ENCODE measurements around the gene ALDH1B1. TPM values are rescaled to one million over a fixed set of nuclear protein-coding genes. Genes with fewer than 3 reads are reported as not detected.
"Not testable (repeated sequence)": the region's sequence is repeated elsewhere in the genome, so short reads cannot be mapped to it uniquely, and the experiment has no call there.

The ALDH1B1 gene
- polyA plus RNA-seq, 1 donor (not counting 4 experiments of a cell fraction or from before 2014, with no cell fraction given) = 14.4 TPM

GRCh38 chr9:38375572-38375963 lies 16.9 kb upstream of the ALDH1B1 start:
- no peak overlapping the region for H2AFZ ChIP-seq (ENCODE audit: control insufficient read depth, low read length)
- no peaks in the 10 kb centered on the region for H3K4me1 ChIP-seq (ENCODE audit: control insufficient read depth, extremely low read depth, insufficient read depth, low read length)
- H3K27ac ChIP-seq (ENCODE audit: control insufficient read depth, insufficient read depth, low read length) = no peak overlapping the region
- H3K9me1 ChIP-seq (ENCODE audit: control insufficient read depth, extremely low read depth, insufficient read depth, low read length) = no peaks in the 10 kb centered on the region
- no peaks in the 10 kb centered on the region for H3K36me3 ChIP-seq (ENCODE audit: control insufficient read depth in 2 of 2, extremely low read depth in 1 of 2, insufficient read depth in 2 of 2, low read length in 2 of 2)
- H4K20me1 ChIP-seq (ENCODE audit: control insufficient read depth, extremely low read depth, insufficient read depth, low read length) = no peaks in the 10 kb centered on the region
- no peak overlapping the region for H3K9ac ChIP-seq (ENCODE audit: control insufficient read depth, extremely low read depth, insufficient read depth, low read length)
- dilution Hi-C loops (cut with MboI; ENCODE audit: extremely low pct_ligation_motif_present, low sequenced_read_pairs) = no loop called here
- no peaks in the 10 kb centered on the region for H3K27me3 ChIP-seq (ENCODE audit: control insufficient read depth, extremely low read depth, insufficient read depth, low read length)
- H3K4me2 ChIP-seq (ENCODE audit: control insufficient read depth, extremely low read depth, insufficient read depth, low read depth, low read length) = no peak overlapping the region
- H3K79me2 ChIP-seq (ENCODE audit: control insufficient read depth, insufficient read depth, low read length) = no peaks in the 10 kb centered on the region
- FAIRE-seq (no peak), DNase-seq (ENCODE audit: low read depth, low spot score) (no peak)
- no peak for TF ChIP-seq CTCF (optimal IDR thresholded peaks at IDR 0.05 in 1 of 3, IDR thresholded peaks at IDR 0.05 in 1 of 3, conservative IDR thresholded peaks at IDR 0.05 in 1 of 3; ENCODE audit: extremely low read depth in 1 of 3, insufficient read depth in 2 of 3, low read length in 3 of 3)
- TF ChIP-seq EZH2 (IDR thresholded peaks at IDR 0.05; ENCODE audit: low read length) = no peak
- no peak overlapping the region for H3K4me3 ChIP-seq (ENCODE audit: control insufficient read depth in 2 of 3, extremely low read depth in 1 of 3, insufficient read depth in 2 of 3, low read depth in 1 of 3, low read length in 3 of 3)
- no peaks in the 10 kb centered on the region for H3K9me3 ChIP-seq (ENCODE audit: control insufficient read depth, low read depth, low read length)

- Histone ChIP-seq H3K4me2 (ENCODE audit: control insufficient read depth, extremely low read depth, insufficient read depth, low read depth, low read length) (no peak overlapping the region), H3K36me3 (ENCODE audit: control insufficient read depth in 2 of 2, extremely low read depth in 1 of 2, insufficient read depth in 2 of 2, low read length in 2 of 2) (no peaks in the 10 kb centered on the region), H3K9me3 (ENCODE audit: control insufficient read depth, low read depth, low read length) (no peaks in the 10 kb centered on the region), H2AFZ (ENCODE audit: control insufficient read depth, low read length) (no peak overlapping the region), H3K79me2 (ENCODE audit: control insufficient read depth, insufficient read depth, low read length) (no peaks in the 10 kb centered on the region), H3K27me3 (ENCODE audit: control insufficient read depth, extremely low read depth, insufficient read depth, low read length) (no peaks in the 10 kb centered on the region), H3K4me1 (ENCODE audit: control insufficient read depth, extremely low read depth, insufficient read depth, low read length) (no peaks in the 10 kb centered on the region), H4K20me1 (ENCODE audit: control insufficient read depth, extremely low read depth, insufficient read depth, low read length) (no peaks in the 10 kb centered on the region), H3K9me1 (ENCODE audit: control insufficient read depth, extremely low read depth, insufficient read depth, low read length) (no peaks in the 10 kb centered on the region), H3K27ac (ENCODE audit: control insufficient read depth, insufficient read depth, low read length) (no peak overlapping the region), H3K4me3 (ENCODE audit: control insufficient read depth in 2 of 3, extremely low read depth in 1 of 3, insufficient read depth in 2 of 3, low read depth in 1 of 3, low read length in 3 of 3) (no peak overlapping the region), H3K9ac (ENCODE audit: control insufficient read depth, extremely low read depth, insufficient read depth, low read length) (no peak overlapping the region)
- no peak for FAIRE-seq
- TF ChIP-seq EZH2 (IDR thresholded peaks at IDR 0.05; ENCODE audit: low read length) = no peak
- TF ChIP-seq CTCF (optimal IDR thresholded peaks at IDR 0.05 in 1 of 3, IDR thresholded peaks at IDR 0.05 in 1 of 3, conservative IDR thresholded peaks at IDR 0.05 in 1 of 3; ENCODE audit: extremely low read depth in 1 of 3, insufficient read depth in 2 of 3, low read length in 3 of 3) = no peak
- dilution Hi-C loops (cut with MboI; ENCODE audit: extremely low pct_ligation_motif_present, low sequenced_read_pairs) = no loop called here
- DNase-seq (ENCODE audit: low read depth, low spot score) = no peak
Measured at GRCh38 chr9:38376021-38376670, 16.4 kb upstream of the ALDH1B1 start.

- not testable (repeated sequence) for H3K27ac ChIP-seq (ENCODE audit: control insufficient read depth, insufficient read depth, low read length); FAIRE-seq
Measured at GRCh38 chr9:38377336-38378083, 15.0 kb upstream of the ALDH1B1 start.

More at GRCh38 chr9:38377336-38378083, 15.0 kb upstream of the ALDH1B1 start:
- H2AFZ ChIP-seq (ENCODE audit: control insufficient read depth, low read length); H3K9me3 ChIP-seq (ENCODE audit: control insufficient read depth, low read depth, low read length); H4K20me1 ChIP-seq (ENCODE audit: control insufficient read depth, extremely low read depth, insufficient read depth, low read length); H3K27me3 ChIP-seq (ENCODE audit: control insufficient read depth, extremely low read depth, insufficient read depth, low read length); H3K9me1 ChIP-seq (ENCODE audit: control insufficient read depth, extremely low read depth, insufficient read depth, low read length); H3K36me3 ChIP-seq (ENCODE audit: control insufficient read depth in 2 of 2, extremely low read depth in 1 of 2, insufficient read depth in 2 of 2, low read length in 2 of 2); H3K79me2 ChIP-seq (ENCODE audit: control insufficient read depth, insufficient read depth, low read length); H3K4me3 ChIP-seq (ENCODE audit: control insufficient read depth in 2 of 3, extremely low read depth in 1 of 3, insufficient read depth in 2 of 3, low read depth in 1 of 3, low read length in 3 of 3); DNase-seq (ENCODE audit: low read depth, low spot score); dilution Hi-C loops (cut with MboI; ENCODE audit: extremely low pct_ligation_motif_present, low sequenced_read_pairs); H3K9ac ChIP-seq (ENCODE audit: control insufficient read depth, extremely low read depth, insufficient read depth, low read length); H3K4me1 ChIP-seq (ENCODE audit: control insufficient read depth, extremely low read depth, insufficient read depth, low read length); H3K4me2 ChIP-seq (ENCODE audit: control insufficient read depth, extremely low read depth, insufficient read depth, low read depth, low read length): not testable (repeated sequence)

All from keratinocyte (primary cell).